Heart left ventricle (tissue), 16 donors: ENCODE data around the gene AQP3. TPM values are rescaled to one million over a fixed set of nuclear protein-coding genes. Genes with fewer than 3 reads are reported as not detected.

Experiments used
- ATAC-seq, 4 donors: fragments of 200-7000 bp; cut with Tn5 transposase; one replicate each; pipeline ENCODE4 v1.9.1; 2020 to 2022; ENCODE audit warnings: moderate library complexity in 4 of 4, mild to moderate bottlenecking in 3 of 4, moderate number of reproducible peaks in 1 of 4
- DNase-seq, 5 donors: peaks; one replicate each; pipeline ENCODE4 v3.0.0-alpha.2; 2020
- H3K27ac ChIP-seq, 12 donors: fragments of 200-600 bp; sonication (generic) in 4 of 12; one replicate each; pipeline versions ENCODE4 v1.5.0 to v1.8.0; 2016 to 2022; ENCODE audit warnings: mild to moderate bottlenecking in 2 of 12
- H3K27me3 ChIP-seq, 9 donors: fragments of 200-600 bp; sonication (generic) in 2 of 9; one replicate each; pipeline versions ENCODE4 v1.5.1 to v1.8.0; 2016 to 2022; ENCODE audit warnings: mild to moderate bottlenecking in 3 of 9
- H3K36me3 ChIP-seq, 9 donors: fragments of 200-600 bp; sonication (generic) in 2 of 9; one replicate each; pipeline versions ENCODE4 v1.5.0 to v1.8.0; 2018 to 2022; ENCODE audit warnings: mild to moderate bottlenecking in 2 of 9
- H3K4me1 ChIP-seq, 12 donors: fragments of 200-600 bp; sonication (generic) in 4 of 12; one replicate each; pipeline versions ENCODE4 v1.5.0 to v1.8.0; 2016 to 2022; ENCODE audit warnings: mild to moderate bottlenecking in 3 of 12
- H3K4me3 ChIP-seq, 12 donors: fragments of 200-600 bp; sonication (generic) in 4 of 12; one replicate each; pipeline versions ENCODE4 v1.5.0 to v1.8.0; 2017 to 2022; ENCODE audit warnings: mild to moderate bottlenecking in 9 of 12, moderate library complexity in 4 of 12
- H3K9me3 ChIP-seq, 12 donors: fragments of 200-600 bp; sonication (generic) in 4 of 12; one replicate each; pipeline versions ENCODE4 v1.5.0 to v1.8.0; 2016 to 2022; ENCODE audit warnings: mild to moderate bottlenecking in 1 of 12
- CTCF ChIP-seq, 12 donors: fragments of 200-600 bp; sonication (generic) in 4 of 12; IDR thresholded peaks; one replicate each; pipeline versions ENCODE4 v1.5.0 to v1.8.0; 2018 to 2022; ENCODE audit warnings: antibody characterized with exemption in 12 of 12, mild to moderate bottlenecking in 5 of 12
- POLR2A ChIP-seq, 2 donors: fragments of 450-650 bp; IDR thresholded peaks; one replicate each; pipeline ENCODE4 v1.6.1; 2017; ENCODE audit warnings: antibody characterized with exemption in 2 of 2, mild to moderate bottlenecking in 2 of 2, moderate library complexity in 2 of 2
- WGBS, 4 donors: extraction: QIAGEN DNeasy Blood & Tissue Kit in 2 of 4; methylation state at CpG; one replicate each; pipeline versions ENCODE4 v1.1.5 to v1.1.7; 2013 to 2018; 5-methylcytosine and 5-hydroxymethylcytosine counted together
- intact Hi-C, 10 donors: fragments of 100-400 bp; cut with DNase I; formaldehyde crosslinking; loops; one replicate each; pipeline versions ENCODE4 v1.11.1 to v1.14.2; 2022
- polyA plus RNA-seq, 2 donors: library from polyadenylated mRNA; stranded (reverse); fragments of 200-250 nt; gene quantifications; one replicate each; pipeline ENCODE4 v1.2.3, GENCODE V29; 2013
- total RNA-seq, 9 donors: library from RNA; depleted of rRNA in 2 of 9; stranded (reverse); fragments of >200 nt in 2 of 9; fragmentation: NEBNext Ultra II Directional in 3 of 9; extraction: Animal tissue kit (Norgen Biotek cat#: 25700) in 3 of 9; gene quantifications; one replicate each; pipeline versions ENCODE4 v1.1.0 to v1.2.4, GENCODE V29; 2016 to 2023
- donor health status: ischemic (EF 13 %, LVEDD 7.1; RV severe dilation, severe dysfunction).
- donor health status: healthy with polysubstance abuse.
- donor health status: DM: no; HTN: yes; CAD: no.
- donor health status: DM: no; HTN: no; CAD: no.
- donor health status: ischemic (EF 25% LVEDD 6.9; RV normal size, moderate dysfunction).
- donor health status: ischemic (EF 25% LVEDD 5.7; RV mildly dilated, moderate dysfunction).
- donor health status: healthy.
- donor health status: DM: yes; HTN: yes; CAD: no.
- donor health status: ischemic (EF 35%, LVEDD 5.7; RV mildly dilated, moderate dysfunction).
- donor health status: nonischemic (EF 11% LVEDD 7.7; RV severe dilation, severe dysfunction).
- donor health status: DM: yes; HTN: yes; CAD: no.
- donor health status: PGD.
- donor health status: ischemic (EF 29% LVEDD 5.4; RV normal size, mild dysfunction).
- donor health status: nonischemic (EF 23%, LVEDD 6.1; RV moderate dilation, normal function).

The AQP3 gene
- total and polyA plus RNA-seq, 11 donors = 6.0 to 116 (median 13.3) TPM

GRCh38 chr9:33445389-33446239 lies 1.8 kb downstream of the AQP3 start:
- peaks cover 0 to 5% (median 0%) of the 10 kb centered on the region in 9 donors for H3K36me3 ChIP-seq
- TF ChIP-seq CTCF (IDR thresholded peaks at IDR 0.05) (no peak), POLR2A (IDR thresholded peaks at IDR 0.05) (no peak)
- DNase-seq (no peak), ATAC-seq (no peak)
- H3K4me3 ChIP-seq = peak overlapping the region in 10 of 12 donors; percentile 32 to 67 (median 58)
- WGBS, 4 donors = 80 to 91% (median 87%) methylated on average over 9 to 11 of the region's 11 CpGs
- peak overlapping the region in 6 of 12 donors; percentile 57 to 79 (median 70) for H3K27ac ChIP-seq
- no peaks in the 10 kb centered on the region for H3K27me3 ChIP-seq
- H3K4me1 ChIP-seq = peaks cover 0 to 27% (median 12%) of the 10 kb centered on the region in 12 donors
- intact Hi-C loops = loop anchor here in 1 of 10 donors (5.0 kb wide), 1 partner anchor 68 kb away; no protein-coding TSS in a partner anchor
- H3K9me3 ChIP-seq = no peaks in the 10 kb centered on the region

GRCh38 chr9:33443464-33444154 lies 3.8 kb downstream of the AQP3 start:
- Histone ChIP-seq H3K4me1 (peaks cover 0 to 37% (median 21%) of the 10 kb centered on the region in 12 donors), H3K9me3 (no peaks in the 10 kb centered on the region), H3K4me3 (no peak overlapping the region), H3K27me3 (no peaks in the 10 kb centered on the region), H3K27ac (no peak overlapping the region), H3K36me3 (peaks cover 0 to 5% (median 0%) of the 10 kb centered on the region in 9 donors)
- ATAC-seq = no peak
- intact Hi-C loops = no loop called here
- TF ChIP-seq POLR2A (IDR thresholded peaks at IDR 0.05) = no peak
- no peak for TF ChIP-seq CTCF (IDR thresholded peaks at IDR 0.05)
- no peak for DNase-seq
- 85 to 87% (median 85%) methylated on average over 10 of the region's 10 CpGs for WGBS, 4 donors

GRCh38 chr9:33443047-33443446 lies 4.3 kb downstream of the AQP3 start:
- intact Hi-C loops = no loop called here
- Histone ChIP-seq H3K4me1 (peaks cover 0 to 35% (median 21%) of the 10 kb centered on the region in 12 donors), H3K4me3 (no peak overlapping the region), H3K36me3 (peaks cover 0 to 5% (median 0%) of the 10 kb centered on the region in 9 donors), H3K27ac (no peak overlapping the region), H3K9me3 (no peaks in the 10 kb centered on the region), H3K27me3 (no peaks in the 10 kb centered on the region)
- 88 to 94% (median 92%) methylated on average over 9 of the region's 9 CpGs for WGBS, 4 donors
- DNase-seq = no peak
- TF ChIP-seq CTCF (IDR thresholded peaks at IDR 0.05) (no peak), POLR2A (IDR thresholded peaks at IDR 0.05) (no peak)
- ATAC-seq = no peak

- 92 to 96% (median 94%) methylated on average over 14 to 15 of the region's 15 CpGs for WGBS, 4 donors
- ATAC-seq = no peak
- Histone ChIP-seq H3K27me3 (no peaks in the 10 kb centered on the region), H3K36me3 (peaks cover 0 to 5% (median 0%) of the 10 kb centered on the region in 9 donors), H3K27ac (no peak overlapping the region), H3K4me1 (peaks cover 0 to 30% (median 16%) of the 10 kb centered on the region in 12 donors), H3K4me3 (no peak overlapping the region), H3K9me3 (no peaks in the 10 kb centered on the region)
- intact Hi-C loops = no loop called here
- TF ChIP-seq CTCF (IDR thresholded peaks at IDR 0.05) = no peak
- no peak for TF ChIP-seq POLR2A (IDR thresholded peaks at IDR 0.05)
- DNase-seq = no peak
Measured at GRCh38 chr9:33442125-33442524, 5.3 kb downstream of the AQP3 start.
